Liver (tissue), 9 donors: ENCODE results near the gene REPS2. TPM values are rescaled to one million over a fixed set of nuclear protein-coding genes. Genes with fewer than 3 reads are reported as not detected.

Experiments used
- DNase-seq: peaks from one replicate; pipeline ENCODE4 v3.0.0-alpha.2; 2017; ENCODE audit warnings: low spot score
- H3K27ac ChIP-seq, 2 donors: one replicate each; pipeline ENCODE4 v1.7.0; 2013; ENCODE audit warnings: inconsistent platforms in 2 of 2, low read length in 2 of 2, control low read depth in 1 of 2, low read depth in 1 of 2, mild to moderate bottlenecking in 1 of 2
- H3K27me3 ChIP-seq, 4 donors: one replicate each; pipeline versions ENCODE4 v1.6.1 to v1.7.0; 2013; ENCODE audit warnings: low read length in 3 of 4, inconsistent platforms in 1 of 4, mild to moderate bottlenecking in 1 of 4, moderate library complexity in 1 of 4; ENCODE audit not compliant: control insufficient read depth in 4 of 4, insufficient read depth in 4 of 4
- H3K36me3 ChIP-seq, 4 donors: one replicate each; pipeline versions ENCODE4 v1.6.1 to v1.7.0; 2013; ENCODE audit warnings: low read length in 3 of 4, mild to moderate bottlenecking in 3 of 4, low read depth in 1 of 4, moderate library complexity in 1 of 4; ENCODE audit not compliant: control insufficient read depth in 4 of 4, insufficient read depth in 3 of 4
- H3K4me1 ChIP-seq, 4 donors: one replicate each; pipeline versions ENCODE4 v1.6.1 to v1.7.0; 2013; ENCODE audit warnings: low read length in 3 of 4, mild to moderate bottlenecking in 3 of 4, moderate library complexity in 1 of 4; ENCODE audit not compliant: control insufficient read depth in 4 of 4, insufficient read depth in 4 of 4
- H3K4me3 ChIP-seq, 3 donors: one replicate each; pipeline versions ENCODE4 v1.6.1 to v1.7.0; 2013; ENCODE audit warnings: low read length in 3 of 3, control low read depth in 1 of 3, low read depth in 1 of 3, mild to moderate bottlenecking in 1 of 3
- H3K9ac ChIP-seq, 2 donors: one replicate each; pipeline ENCODE4 v1.7.0; 2013; ENCODE audit warnings: low read length in 2 of 2, mild to moderate bottlenecking in 2 of 2, moderate library complexity in 2 of 2, control low read depth in 1 of 2, low read depth in 1 of 2
- H3K9me3 ChIP-seq, 4 donors: one replicate each; pipeline versions ENCODE4 v1.6.1 to v1.7.0; 2013; ENCODE audit warnings: low read length in 3 of 4; ENCODE audit not compliant: control insufficient read depth in 4 of 4
- EGR1 ChIP-seq, 2 donors: IDR thresholded peaks; 2 replicates each; pipeline ENCODE4 v1.6.1; 2016 to 2018; ENCODE audit warnings: antibody characterized with exemption in 2 of 2, low read depth in 2 of 2
- FOXA1 ChIP-seq: IDR thresholded peaks from 2 replicates; pipeline ENCODE4 v1.6.1; 2016; ENCODE audit warnings: antibody characterized with exemption
- FOXA2 ChIP-seq: IDR thresholded peaks from 2 replicates; pipeline ENCODE4 v1.6.1; 2016; ENCODE audit warnings: antibody characterized with exemption
- GABPA ChIP-seq, 2 donors: IDR thresholded peaks in 1 of 2; conservative IDR thresholded peaks in 1 of 2; 2 replicates each; pipeline ENCODE4 v1.6.1; 2016; ENCODE audit warnings: antibody characterized with exemption in 2 of 2, mild to moderate bottlenecking in 1 of 2, moderate library complexity in 1 of 2
- HNF4G ChIP-seq: IDR thresholded peaks from 2 replicates; pipeline ENCODE4 v1.6.1; 2016; ENCODE audit warnings: antibody characterized with exemption
- NR2F2 ChIP-seq: IDR thresholded peaks from 2 replicates; pipeline ENCODE4 v1.6.1; 2016; ENCODE audit warnings: antibody characterized with exemption
- REST ChIP-seq: IDR thresholded peaks from 2 replicates; pipeline ENCODE4 v1.6.1; 2016; ENCODE audit warnings: antibody characterized with exemption, mild to moderate bottlenecking
- RXRA ChIP-seq, 2 donors: IDR thresholded peaks; 2 replicates each; pipeline ENCODE4 v1.6.1; 2017 to 2018; ENCODE audit warnings: antibody characterized with exemption in 2 of 2, mild to moderate bottlenecking in 1 of 2
- SP1 ChIP-seq: IDR thresholded peaks from 2 replicates; pipeline ENCODE4 v1.6.1; 2018; ENCODE audit warnings: antibody characterized with exemption, mild to moderate bottlenecking
- TAF1 ChIP-seq: conservative IDR thresholded peaks from 2 replicates; pipeline ENCODE4 v1.6.1; 2016; ENCODE audit warnings: antibody characterized with exemption, mild to moderate bottlenecking
- YY1 ChIP-seq: IDR thresholded peaks from 2 replicates; pipeline ENCODE4 v1.6.1; 2016; ENCODE audit warnings: antibody characterized with exemption, mild to moderate bottlenecking
- WGBS: extraction: QIAGEN DNeasy Blood & Tissue Kit; methylation state at CpG from one replicate; pipeline ENCODE4 v1.1.7; 2013; 5-methylcytosine and 5-hydroxymethylcytosine counted together
- polyA plus RNA-seq, 2 donors: library from polyadenylated mRNA; stranded (reverse) in 1 of 2; unstranded in 1 of 2; fragments of 200-250 nt in 1 of 2; fragments of >200 nt in 1 of 2; fragmentation: Nextera tagmentation in 1 of 2; extraction: Ambion mirVana in 1 of 2; gene quantifications; one replicate each; pipeline versions ENCODE4 v1.2.1 to v1.2.3, GENCODE V29; 2013 to 2015
- total RNA-seq, 2 donors: library from RNA; depleted of rRNA; stranded (reverse); fragments of >200 nt; gene quantifications; one replicate each; pipeline ENCODE4 v1.2.3, GENCODE V29; 2014
- TF ChIP-seq, protein P1 (sequence below): IDR thresholded peaks from 2 replicates; pipeline ENCODE4 v1.6.1; 2016; ENCODE audit warnings: antibody characterized with exemption
- TF ChIP-seq, protein P2 (sequence below): IDR thresholded peaks from 2 replicates; pipeline ENCODE4 v1.6.1; 2016; ENCODE audit warnings: antibody characterized with exemption
- TF ChIP-seq, protein P3 (sequence below): fragments of 150-350 bp; IDR thresholded peaks from 2 replicates; pipeline ENCODE4 v1.5.1; 2017; ENCODE audit warnings: improper control_type of control experiment, low read depth, low read length; ENCODE audit not compliant: missing input control
- donor health status: healthy.
- donor health status: healthy.
- donor health status: healthy.
- donor health status: healthy.
- donor health status: healthy.

The REPS2 gene
- total and polyA plus RNA-seq, 4 donors = 3.5 to 10.7 (median 6.2) TPM

DNA sequence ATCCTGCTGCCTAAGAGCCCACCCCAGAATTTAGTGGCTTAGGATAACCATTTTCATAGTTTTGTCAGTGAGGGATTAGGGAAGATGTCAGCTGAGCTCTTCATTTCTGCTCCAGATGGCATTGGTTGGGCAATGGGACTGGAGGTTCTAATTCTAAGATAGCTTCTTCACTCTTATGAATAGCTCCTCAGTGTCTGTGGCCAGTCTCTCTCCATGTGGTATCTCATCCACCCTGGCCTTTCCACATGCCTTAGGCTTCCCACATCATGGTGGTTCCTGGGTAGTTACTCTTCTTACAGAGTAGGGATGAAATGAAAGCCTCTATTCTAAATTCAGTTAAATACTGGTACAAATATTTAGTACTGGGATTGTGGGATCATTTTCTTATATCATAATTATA is 31.3 kb downstream of the REPS2 start:
- peaks cover 0 to 3% (median under 1%) of the 10 kb centered on the region in 4 donors for H3K4me1 ChIP-seq
- TF ChIP-seq YY1 = no peak
- TF ChIP-seq, protein P1, sequence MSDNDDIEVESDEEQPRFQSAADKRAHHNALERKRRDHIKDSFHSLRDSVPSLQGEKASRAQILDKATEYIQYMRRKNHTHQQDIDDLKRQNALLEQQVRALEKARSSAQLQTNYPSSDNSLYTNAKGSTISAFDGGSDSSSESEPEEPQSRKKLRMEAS = no peak
- TF ChIP-seq NR2F2 = no peak
- no peak for TF ChIP-seq EGR1 (IDR thresholded peaks at IDR 0.05; ENCODE audit: low read depth in 2 of 2)
- TF ChIP-seq RXRA (IDR thresholded peaks at IDR 0.05) = no peak
- no peak for TF ChIP-seq SP1
- no peak for TF ChIP-seq REST
- TF ChIP-seq FOXA2 = no peak
- TF ChIP-seq HNF4G = no peak
- no peak for TF ChIP-seq TAF1
- TF ChIP-seq GABPA (IDR thresholded peaks at IDR 0.05 in 1 of 2, conservative IDR thresholded peaks at IDR 0.05 in 1 of 2) = no peak
- no peak for TF ChIP-seq FOXA1
- TF ChIP-seq, protein P2, sequence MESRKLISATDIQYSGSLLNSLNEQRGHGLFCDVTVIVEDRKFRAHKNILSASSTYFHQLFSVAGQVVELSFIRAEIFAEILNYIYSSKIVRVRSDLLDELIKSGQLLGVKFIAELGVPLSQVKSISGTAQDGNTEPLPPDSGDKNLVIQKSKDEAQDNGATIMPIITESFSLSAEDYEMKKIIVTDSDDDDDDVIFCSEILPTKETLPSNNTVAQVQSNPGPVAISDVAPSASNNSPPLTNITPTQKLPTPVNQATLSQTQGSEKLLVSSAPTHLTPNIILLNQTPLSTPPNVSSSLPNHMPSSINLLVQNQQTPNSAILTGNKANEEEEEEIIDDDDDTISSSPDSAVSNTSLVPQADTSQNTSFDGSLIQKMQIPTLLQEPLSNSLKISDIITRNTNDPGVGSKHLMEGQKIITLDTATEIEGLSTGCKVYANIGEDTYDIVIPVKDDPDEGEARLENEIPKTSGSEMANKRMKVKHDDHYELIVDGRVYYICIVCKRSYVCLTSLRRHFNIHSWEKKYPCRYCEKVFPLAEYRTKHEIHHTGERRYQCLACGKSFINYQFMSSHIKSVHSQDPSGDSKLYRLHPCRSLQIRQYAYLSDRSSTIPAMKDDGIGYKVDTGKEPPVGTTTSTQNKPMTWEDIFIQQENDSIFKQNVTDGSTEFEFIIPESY = no peak
- H3K9me3 ChIP-seq = no peaks in the 10 kb centered on the region
- no peak for DNase-seq
- H3K36me3 ChIP-seq = no peaks in the 10 kb centered on the region
- H3K27me3 ChIP-seq = peaks cover 0 to 5% (median 0%) of the 10 kb centered on the region in 4 donors
- H3K27ac ChIP-seq = no peak overlapping the region
- no peak overlapping the region for H3K9ac ChIP-seq
- H3K4me3 ChIP-seq = no peak overlapping the region

- WGBS = 70% methylated on average over 3 of the region's 3 CpGs
- H3K9ac ChIP-seq = no peak overlapping the region
- DNase-seq = no peak
- no peak for TF ChIP-seq EGR1 (IDR thresholded peaks at IDR 0.05; ENCODE audit: low read depth in 2 of 2)
- no peak for TF ChIP-seq YY1
- no peak for TF ChIP-seq REST
- no peak for TF ChIP-seq GABPA (IDR thresholded peaks at IDR 0.05 in 1 of 2, conservative IDR thresholded peaks at IDR 0.05 in 1 of 2)
- TF ChIP-seq FOXA2 = no peak
- TF ChIP-seq, protein P3, sequence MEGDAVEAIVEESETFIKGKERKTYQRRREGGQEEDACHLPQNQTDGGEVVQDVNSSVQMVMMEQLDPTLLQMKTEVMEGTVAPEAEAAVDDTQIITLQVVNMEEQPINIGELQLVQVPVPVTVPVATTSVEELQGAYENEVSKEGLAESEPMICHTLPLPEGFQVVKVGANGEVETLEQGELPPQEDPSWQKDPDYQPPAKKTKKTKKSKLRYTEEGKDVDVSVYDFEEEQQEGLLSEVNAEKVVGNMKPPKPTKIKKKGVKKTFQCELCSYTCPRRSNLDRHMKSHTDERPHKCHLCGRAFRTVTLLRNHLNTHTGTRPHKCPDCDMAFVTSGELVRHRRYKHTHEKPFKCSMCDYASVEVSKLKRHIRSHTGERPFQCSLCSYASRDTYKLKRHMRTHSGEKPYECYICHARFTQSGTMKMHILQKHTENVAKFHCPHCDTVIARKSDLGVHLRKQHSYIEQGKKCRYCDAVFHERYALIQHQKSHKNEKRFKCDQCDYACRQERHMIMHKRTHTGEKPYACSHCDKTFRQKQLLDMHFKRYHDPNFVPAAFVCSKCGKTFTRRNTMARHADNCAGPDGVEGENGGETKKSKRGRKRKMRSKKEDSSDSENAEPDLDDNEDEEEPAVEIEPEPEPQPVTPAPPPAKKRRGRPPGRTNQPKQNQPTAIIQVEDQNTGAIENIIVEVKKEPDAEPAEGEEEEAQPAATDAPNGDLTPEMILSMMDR = no peak
- no peak overlapping the region for H3K4me3 ChIP-seq
- no peaks in the 10 kb centered on the region for H3K36me3 ChIP-seq
- peaks cover 0 to 5% (median 0%) of the 10 kb centered on the region in 4 donors for H3K27me3 ChIP-seq
- H3K4me1 ChIP-seq = peaks cover 0 to 3% (median under 1%) of the 10 kb centered on the region in 4 donors
- H3K27ac ChIP-seq = no peak overlapping the region
- no peaks in the 10 kb centered on the region for H3K9me3 ChIP-seq
Observed at GRCh38 chrX:16978193-16978984, 31.9 kb downstream of the REPS2 start.
